B cell (primary cell): ENCODE measurements around the gene POFUT2.

Experiments
- CTCF ChIP-seq: fragments of 200-600 bp; IDR thresholded peaks from one replicate; pipeline ENCODE4 v1.8.0; 2022; ENCODE audit warnings: antibody characterized with exemption, mild to moderate bottlenecking
- EZH2 ChIP-seq: IDR thresholded peaks from 2 replicates; pipeline ENCODE4 v1.6.1; 2012; ENCODE audit warnings: borderline replicate concordance, low read depth, mild to moderate bottlenecking, moderate library complexity, low read length; ENCODE audit not compliant: insufficient read depth, poor library complexity, severe bottlenecking

DNA sequence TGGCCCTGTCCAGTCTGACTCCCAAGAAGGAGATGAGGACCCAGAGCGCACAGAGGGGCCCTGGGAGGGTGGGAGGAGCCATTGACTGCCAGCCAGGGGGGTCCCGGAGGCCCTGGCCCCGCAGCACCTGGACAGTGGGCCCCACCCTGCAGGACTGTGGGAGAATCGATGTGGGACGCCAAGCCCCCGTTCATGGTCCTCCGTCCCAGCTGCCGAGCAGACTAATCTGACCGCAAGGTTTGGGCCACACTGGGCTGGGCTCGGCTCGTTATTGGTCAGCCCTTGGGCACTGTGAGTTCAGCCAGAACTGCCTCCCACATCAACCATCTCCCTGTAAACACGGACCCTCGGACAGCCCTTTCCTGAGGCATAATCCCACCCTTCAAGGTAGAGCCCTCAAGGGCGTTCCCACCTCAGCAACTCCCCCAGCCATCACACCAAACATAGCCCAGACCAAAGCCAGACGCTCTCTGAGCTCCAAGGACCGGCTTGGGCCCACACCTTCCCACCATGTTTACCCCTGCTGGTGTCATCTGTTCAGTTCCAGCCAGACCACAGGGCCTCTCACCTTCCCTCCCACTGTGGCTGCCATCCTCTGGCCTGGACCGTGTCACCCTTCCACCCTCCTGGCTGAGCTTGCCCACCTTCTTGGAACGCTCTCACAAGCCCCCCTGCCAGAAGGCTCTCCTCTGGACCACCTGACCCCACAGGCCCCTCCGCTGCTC, 16.2 kb upstream of the POFUT2 start:
- TF ChIP-seq CTCF (no peak), EZH2 (no peak)
